A673 (cell line): Measurements from ENCODE around the gene DNMBP. TPM values are rescaled to one million over a fixed set of nuclear protein-coding genes. Genes with fewer than 3 reads are reported as not detected.
"Not testable (repeated sequence)": the region's sequence is repeated elsewhere in the genome, so short reads cannot be mapped to it uniquely, and the experiment has no call there.

Experiments
- BruUV-seq: library from RNA; stranded (reverse); fragments of 400-500 nt; replicated peaks from 2 replicates; lab custom pipeline; 2021; lab: Mats Ljungman, UMichigan
- CTCF ChIA-PET: fragments of 300-600 bp; sonication (Branson Sonifier 250); formaldehyde crosslinking; loops from one replicate; lab custom pipeline; 2022; ENCODE audit warnings: antibody characterized with exemption; lab: Charles Lee
- POLR2A ChIA-PET: fragments of 300-600 bp; sonication (Branson Sonifier 250); formaldehyde crosslinking; loops from one replicate; lab custom pipeline; 2022; ENCODE audit warnings: antibody characterized with exemption; ENCODE audit not compliant: low non-redundant PET; lab: Charles Lee
- DNase-seq: peaks from one replicate; pipeline ENCODE4 v3.0.0-alpha.2; 2015; ENCODE audit warnings: low spot score
- H3K27ac ChIP-seq: fragments of 200-600 bp; sonication (generic); 2 replicates; pipeline ENCODE4 v1.5.1; 2016; ENCODE audit warnings: mixed run types, low read depth, mild to moderate bottlenecking, mixed read lengths, antibody characterized with exemption, low read length; ENCODE audit not compliant: poor library complexity, severe bottlenecking
- H3K27me3 ChIP-seq: fragments of 200-600 bp; sonication (generic); replicated peaks from 2 replicates; pipeline ENCODE4 v1.6.1; 2017; ENCODE audit warnings: mixed run types, low read depth, mild to moderate bottlenecking, mixed read lengths, antibody characterized with exemption, low read length; ENCODE audit not compliant: insufficient read depth, poor library complexity
- H3K36me3 ChIP-seq: fragments of 200-600 bp; sonication (generic); 2 replicates; pipeline ENCODE4 v1.6.1; 2016; ENCODE audit warnings: mixed run types, mild to moderate bottlenecking, mixed read lengths, antibody characterized with exemption, low read length; ENCODE audit not compliant: insufficient read depth, poor library complexity, severe bottlenecking
- H3K4me1 ChIP-seq: fragments of 200-600 bp; sonication (generic); 2 replicates; pipeline ENCODE4 v1.6.1; 2017; ENCODE audit warnings: mixed run types, mild to moderate bottlenecking, mixed read lengths, antibody characterized with exemption, low read length; ENCODE audit not compliant: insufficient read depth, poor library complexity, severe bottlenecking
- H3K4me3 ChIP-seq: fragments of 200-600 bp; sonication (generic); 2 replicates; pipeline ENCODE4 v1.5.1; 2016; ENCODE audit warnings: low read depth, mixed run types, mild to moderate bottlenecking, mixed read lengths, low read length; ENCODE audit not compliant: poor library complexity, severe bottlenecking
- H3K9me3 ChIP-seq: fragments of 200-600 bp; sonication (generic); 2 replicates; pipeline ENCODE4 v1.6.1; 2016; ENCODE audit warnings: mixed run types, low read depth, mild to moderate bottlenecking, mixed read lengths, antibody characterized with exemption, low read length; ENCODE audit not compliant: poor library complexity, severe bottlenecking
- EZH2 ChIP-seq: fragments of 200-600 bp; sonication (generic); IDR thresholded peaks from 2 replicates; pipeline ENCODE4 v1.6.1; 2017; ENCODE audit warnings: borderline replicate concordance, low read depth, mild to moderate bottlenecking, mixed read lengths, antibody characterized with exemption, low read length; ENCODE audit not compliant: poor library complexity, severe bottlenecking
- intact Hi-C: fragments of 100-400 bp; cut with micrococcal nuclease; formaldehyde crosslinking; loops from one replicate; pipeline ENCODE4 v1.10.0; 2022; ENCODE audit not compliant: unreplicated experiment
- total RNA-seq: library from RNA; stranded (reverse); gene quantifications from 2 replicates; pipeline ENCODE4 v1.2.3, GENCODE V29; 2021
- TF ChIP-seq, protein P1 (sequence below): fragments of 300-800, 200-600 bp; sonication (generic); conservative IDR thresholded peaks from 2 replicates; pipeline ENCODE4 v1.5.1; 2017; ENCODE audit warnings: low read depth, mild to moderate bottlenecking, antibody characterized with exemption, low read length, moderate library complexity, mixed read lengths

The DNMBP gene
- total RNA-seq, 1 experiment from 2014 or later, result 28.0 TPM

DNA sequence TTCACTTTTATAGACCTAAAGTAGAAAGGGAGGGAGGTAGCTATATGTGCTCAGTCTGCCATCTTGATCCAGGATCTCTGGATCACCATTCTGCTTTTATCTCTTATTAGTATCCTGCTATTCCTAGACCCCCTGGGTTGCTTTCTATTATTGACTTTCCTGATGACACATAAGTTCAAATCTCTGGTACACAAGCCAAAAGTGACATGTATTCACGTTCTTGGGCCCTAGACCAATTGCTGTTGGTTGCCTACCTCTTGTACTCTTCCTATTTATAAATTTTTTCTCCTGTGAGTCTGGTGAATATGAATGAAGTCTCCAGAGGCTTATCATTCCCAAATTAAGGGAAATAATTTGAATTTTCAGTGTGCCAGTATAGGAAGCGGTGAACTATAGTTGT, 56.9 kb downstream of the DNMBP start:
- Histone ChIP-seq H3K9me3 (no peaks in the 10 kb centered on the region), H3K27ac (no peak overlapping the region), H3K27me3 (no peaks in the 10 kb centered on the region), H3K36me3 (peaks cover 18% of the 10 kb centered on the region), H3K4me1 (no peaks in the 10 kb centered on the region), H3K4me3 (no peak overlapping the region)
- CTCF ChIA-PET, result interaction anchor here (0.7 kb wide), 1 partner anchor 93 kb away, joined by 3 read pairs; no protein-coding TSS in a partner anchor
- DNase-seq, result no peak
- TF ChIP-seq, protein P1, sequence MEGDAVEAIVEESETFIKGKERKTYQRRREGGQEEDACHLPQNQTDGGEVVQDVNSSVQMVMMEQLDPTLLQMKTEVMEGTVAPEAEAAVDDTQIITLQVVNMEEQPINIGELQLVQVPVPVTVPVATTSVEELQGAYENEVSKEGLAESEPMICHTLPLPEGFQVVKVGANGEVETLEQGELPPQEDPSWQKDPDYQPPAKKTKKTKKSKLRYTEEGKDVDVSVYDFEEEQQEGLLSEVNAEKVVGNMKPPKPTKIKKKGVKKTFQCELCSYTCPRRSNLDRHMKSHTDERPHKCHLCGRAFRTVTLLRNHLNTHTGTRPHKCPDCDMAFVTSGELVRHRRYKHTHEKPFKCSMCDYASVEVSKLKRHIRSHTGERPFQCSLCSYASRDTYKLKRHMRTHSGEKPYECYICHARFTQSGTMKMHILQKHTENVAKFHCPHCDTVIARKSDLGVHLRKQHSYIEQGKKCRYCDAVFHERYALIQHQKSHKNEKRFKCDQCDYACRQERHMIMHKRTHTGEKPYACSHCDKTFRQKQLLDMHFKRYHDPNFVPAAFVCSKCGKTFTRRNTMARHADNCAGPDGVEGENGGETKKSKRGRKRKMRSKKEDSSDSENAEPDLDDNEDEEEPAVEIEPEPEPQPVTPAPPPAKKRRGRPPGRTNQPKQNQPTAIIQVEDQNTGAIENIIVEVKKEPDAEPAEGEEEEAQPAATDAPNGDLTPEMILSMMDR, result no peak
- no peak for TF ChIP-seq EZH2
- intact Hi-C loops, result no loop called here
- POLR2A ChIA-PET, result interaction anchor here (0.6 to 0.7 kb wide), 2 partner anchors 14 to 160 kb away, joined by 3 to 4 read pairs; no protein-coding TSS in a partner anchor
- BruUV-seq, result no TSS peak

DNA sequence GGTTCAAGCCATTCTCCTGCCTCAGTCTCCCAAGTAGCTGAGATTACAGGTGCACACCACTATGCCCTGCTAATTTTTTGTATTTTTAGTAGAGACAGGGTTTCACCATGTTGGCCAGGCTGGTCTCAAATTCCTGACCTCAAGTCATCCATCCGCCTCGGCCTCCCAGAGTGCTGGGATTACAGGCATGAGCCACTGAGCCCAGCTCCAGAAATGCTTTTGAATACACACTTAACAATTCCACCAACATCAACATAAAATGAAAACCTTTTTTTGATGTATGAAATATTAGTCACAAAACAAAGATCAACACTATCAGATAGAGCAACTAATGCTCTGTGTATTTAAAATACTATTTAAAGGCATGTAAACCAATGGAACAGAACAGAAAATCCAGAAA, 63.7 kb downstream of the DNMBP start:
- POLR2A ChIA-PET, CTCF ChIA-PET: not testable (repeated sequence)

DNA sequence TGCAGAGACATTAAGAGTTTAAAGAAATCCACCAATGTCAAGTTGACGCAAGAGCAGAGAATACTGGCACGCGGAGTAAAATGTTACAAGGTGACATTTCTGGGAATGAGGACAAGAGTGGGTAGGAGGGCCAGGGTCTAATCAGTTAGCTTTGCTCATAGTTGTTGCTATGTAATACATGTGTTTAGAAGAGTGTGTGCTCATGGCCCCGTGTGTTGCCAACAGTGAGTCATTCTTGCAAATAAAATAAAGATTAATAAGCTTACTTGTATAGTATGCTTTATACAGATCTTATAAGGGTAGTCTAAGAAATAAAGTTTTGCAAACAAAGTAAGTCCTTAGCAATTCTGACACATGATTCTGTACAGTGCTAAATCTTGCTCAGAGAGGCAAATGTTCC, 64.5 kb downstream of the DNMBP start:
- POLR2A ChIA-PET, result no interaction called here
- no peak for DNase-seq

More for the DNA sequence above, 63.7 kb downstream of the DNMBP start:
- H3K36me3 ChIP-seq, BruUV-seq, H3K27me3 ChIP-seq, H3K4me3 ChIP-seq, H3K4me1 ChIP-seq, H3K27ac ChIP-seq, intact Hi-C loops, DNase-seq, H3K9me3 ChIP-seq: not testable (repeated sequence)

More for the DNA sequence above, 64.5 kb downstream of the DNMBP start:
- no peaks in the 10 kb centered on the region for H3K36me3 ChIP-seq
- CTCF ChIA-PET, result no interaction called here
- intact Hi-C loops, result no loop called here
- no TSS peak for BruUV-seq
- H3K27ac ChIP-seq, result no peak overlapping the region
- no peaks in the 10 kb centered on the region for H3K9me3 ChIP-seq
- peaks cover 6% of the 10 kb centered on the region for H3K4me1 ChIP-seq
- TF ChIP-seq, protein P1, result no peak
- TF ChIP-seq EZH2, result no peak
- H3K27me3 ChIP-seq, result no peaks in the 10 kb centered on the region
- H3K4me3 ChIP-seq, result no peak overlapping the region
